ENCODE measurements around the gene IFITM5. TPM values are rescaled to one million over a fixed set of nuclear protein-coding genes. Genes with fewer than 3 reads are reported as not detected.
"Not testable (repeated sequence)": the region's sequence is repeated elsewhere in the genome, so short reads cannot be mapped to it uniquely, and the experiment has no call there.

Gene IFITM5
- total RNA-seq, 1 donor from 2014 or later = not detected

GRCh38 chr11:313304-313786 is 14.0 kb upstream of the IFITM5 start:
- DNase-seq (ENCODE audit: low spot score) (no peak), ATAC-seq (no peak)

- no peak for ATAC-seq
- no peak for DNase-seq (ENCODE audit: low spot score)
Observed at GRCh38 chr11:312092-312816, 12.9 kb upstream of the IFITM5 start.

- peak; percentile 60 for ATAC-seq
- DNase-seq (ENCODE audit: low spot score) = not testable (repeated sequence)
Observed at GRCh38 chr11:311013-311748, 11.9 kb upstream of the IFITM5 start.

- peak; percentile 3 for ATAC-seq
- not testable (repeated sequence) for DNase-seq (ENCODE audit: low spot score)
Observed at GRCh38 chr11:309979-310572, 10.8 kb upstream of the IFITM5 start.

- not testable (repeated sequence) for DNase-seq (ENCODE audit: low spot score)
- peak; percentile 8 for ATAC-seq
Observed at GRCh38 chr11:308740-309665, 9.7 kb upstream of the IFITM5 start.

- ATAC-seq = peak; percentile 66
- DNase-seq (ENCODE audit: low spot score) = peak; percentile 82
Observed at GRCh38 chr11:307766-308708, 8.7 kb upstream of the IFITM5 start, which contains the start of gene IFITM2. TSS of gene IFITM2 (plus strand) at chr11:307816. CDS start at chr11:308193, 377 bp downstream.

- no peak for DNase-seq (ENCODE audit: low spot score)
- no peak for ATAC-seq
Observed at GRCh38 chr11:306645-307371, 7.5 kb upstream of the IFITM5 start.

- no peak for ATAC-seq
- no peak for DNase-seq (ENCODE audit: low spot score)
Observed at GRCh38 chr11:305844-306211, 6.5 kb upstream of the IFITM5 start.

GRCh38 chr11:304915-305843 is 5.9 kb upstream of the IFITM5 start:
- DNase-seq (ENCODE audit: low spot score) (no peak), ATAC-seq (peak; percentile 56)

- DNase-seq (ENCODE audit: low spot score) (no peak), ATAC-seq (no peak)
Observed at GRCh38 chr11:304061-304506, 4.8 kb upstream of the IFITM5 start.

GRCh38 chr11:303363-303762 is 4.0 kb upstream of the IFITM5 start:
- DNase-seq (ENCODE audit: low spot score) = no peak
- ATAC-seq = no peak

- ATAC-seq (no peak), DNase-seq (ENCODE audit: low spot score) (no peak)
Observed at GRCh38 chr11:299951-300735, 817 bp upstream of the IFITM5 start.

GRCh38 chr11:298406-299065 is 790 bp downstream of the IFITM5 start:
- no peak for DNase-seq (ENCODE audit: low spot score)

GRCh38 chr11:297586-298405 is 1.5 kb downstream of the IFITM5 start:
- ATAC-seq = peak; percentile 31
- DNase-seq (ENCODE audit: low spot score) = no peak

More at GRCh38 chr11:298406-299065, 790 bp downstream of the IFITM5 start:
- ATAC-seq = peak; percentile 47

- DNase-seq (ENCODE audit: low spot score) = no peak
- peak; percentile 9 for ATAC-seq
Observed at GRCh38 chr11:297051-297585, 2.2 kb downstream of the IFITM5 start.
